ENCODE data around the gene ZBP1.

- TF ChIP-seq POLR2A (IDR thresholded peaks at IDR 0.05) (no peak), CTCF (IDR thresholded peaks at IDR 0.05) (no peak), POLR2AphosphoS5 (IDR thresholded peaks at IDR 0.05) (no peak)
These were observed 31.8 kb upstream of the ZBP1 start for GRCh38 chr20:57651881-57652605.

Measured in breast epithelium (tissue), 3 donors.